Muscle of leg (tissue), 11 donors: ENCODE data around the gene CFD. TPM values are rescaled to one million over a fixed set of nuclear protein-coding genes. Genes with fewer than 3 reads are reported as not detected.

Source experiments
- DNase-seq: peaks from one replicate; pipeline ENCODE4 v3.0.0; 2013
- H3K27ac ChIP-seq: one replicate; pipeline ENCODE4 v1.5.1; 2013; ENCODE audit warnings: mild to moderate bottlenecking, low read length, control low read depth
- H3K27me3 ChIP-seq: one replicate; pipeline ENCODE4 v1.6.1; 2013; ENCODE audit warnings: low read length; ENCODE audit not compliant: control insufficient read depth, insufficient read depth
- H3K36me3 ChIP-seq: one replicate; pipeline ENCODE4 v1.6.1; 2013; ENCODE audit warnings: low read length; ENCODE audit not compliant: control insufficient read depth, insufficient read depth
- H3K4me1 ChIP-seq: one replicate; pipeline ENCODE4 v1.6.1; 2013; ENCODE audit warnings: low read length; ENCODE audit not compliant: control insufficient read depth, insufficient read depth
- H3K4me3 ChIP-seq: one replicate; pipeline ENCODE4 v1.5.1; 2013; ENCODE audit warnings: low read length, control low read depth
- H3K9me3 ChIP-seq: replicated peaks from 2 replicates; pipeline ENCODE4 v1.6.1; 2013; ENCODE audit warnings: low read depth, low read length; ENCODE audit not compliant: control insufficient read depth
- WGBS: methylation state at CpG from one replicate; pipeline ENCODE4 v1.1.5; 2013; ENCODE audit warnings: missing lambda C conversion rate; ENCODE audit not compliant: insufficient coverage; 5-methylcytosine and 5-hydroxymethylcytosine counted together
- polyA plus RNA-seq, 8 donors: library from polyadenylated mRNA; unstranded; fragments of 120-200 nt; gene quantifications; one replicate each; pipeline versions ENCODE4 v1.2.1 to v1.2.3, GENCODE V29; 2013; ENCODE audit warnings: inconsistent platforms in 1 of 8, low replicate concordance in 1 of 8; ENCODE audit not compliant: insufficient read length in 8 of 8, insufficient read depth in 1 of 8
- total RNA-seq: library from RNA; stranded (reverse); fragments of 120-200 nt; gene quantifications from one replicate; pipeline ENCODE4 v1.2.4, GENCODE V29; 2013

The CFD gene
- total and polyA plus RNA-seq, 9 donors = 1.1 to 8.7 (median 1.9) TPM

DNA sequence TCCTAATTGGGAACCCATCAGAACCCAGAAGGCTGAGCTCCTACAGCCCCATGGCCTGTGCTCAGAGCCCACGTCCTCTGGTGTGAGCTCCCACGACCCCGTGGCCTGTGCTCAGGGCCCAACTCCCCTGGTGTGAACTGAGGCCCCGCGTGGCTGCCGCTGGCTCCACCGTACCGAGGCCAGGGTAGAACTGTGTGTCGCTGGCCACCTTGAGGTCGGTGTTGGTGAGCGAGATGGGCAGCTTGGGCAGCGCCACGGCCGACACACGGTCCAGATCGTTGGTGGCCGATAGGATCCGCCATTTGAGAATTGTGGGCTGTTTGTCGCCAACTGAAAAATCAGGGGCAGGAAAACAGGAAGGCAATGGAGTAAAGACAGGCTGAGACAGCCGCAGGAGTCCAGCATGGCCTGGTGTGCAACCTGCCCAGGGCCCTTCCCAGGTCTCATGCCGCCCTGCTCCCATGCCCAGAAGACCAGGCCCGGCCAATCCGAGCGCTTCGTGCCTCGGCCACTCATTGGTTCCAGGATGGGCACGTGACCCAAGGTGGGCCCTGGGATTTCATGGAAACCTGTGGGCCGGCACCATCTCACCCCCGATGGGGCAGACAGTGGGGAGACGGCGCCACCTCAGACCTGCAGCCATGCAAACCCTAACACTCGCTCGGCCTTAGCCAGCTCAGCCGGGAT lies 22.1 kb downstream of the CFD start:
- WGBS = 96% methylated on average over 32 of the region's 34 CpGs

GRCh38 chr19:882871-883497 lies 23.5 kb downstream of the CFD start:
- no peak for DNase-seq
- 92% methylated on average over 7 of the region's 30 CpGs for WGBS

More for the DNA sequence above, 22.1 kb downstream of the CFD start:
- Histone ChIP-seq H3K9me3 (no peaks in the 10 kb centered on the region), H3K4me3 (no peak overlapping the region), H3K4me1 (no peaks in the 10 kb centered on the region), H3K27ac (no peak overlapping the region), H3K27me3 (no peaks in the 10 kb centered on the region), H3K36me3 (peaks cover 73% of the 10 kb centered on the region)
- DNase-seq = no peak

GRCh38 chr19:883661-884211 lies 24.3 kb downstream of the CFD start:
- 90% methylated on average over 21 of the region's 22 CpGs for whole genome bisulfite sequencing
- no peak for DNase-seq

More at GRCh38 chr19:882871-883497, 23.5 kb downstream of the CFD start:
- H3K4me3 ChIP-seq = no peak overlapping the region
- H3K36me3 ChIP-seq = peaks cover 79% of the 10 kb centered on the region
- no peaks in the 10 kb centered on the region for H3K27me3 ChIP-seq
- H3K9me3 ChIP-seq = no peaks in the 10 kb centered on the region
- no peak overlapping the region for H3K27ac ChIP-seq
- H3K4me1 ChIP-seq = no peaks in the 10 kb centered on the region

DNA sequence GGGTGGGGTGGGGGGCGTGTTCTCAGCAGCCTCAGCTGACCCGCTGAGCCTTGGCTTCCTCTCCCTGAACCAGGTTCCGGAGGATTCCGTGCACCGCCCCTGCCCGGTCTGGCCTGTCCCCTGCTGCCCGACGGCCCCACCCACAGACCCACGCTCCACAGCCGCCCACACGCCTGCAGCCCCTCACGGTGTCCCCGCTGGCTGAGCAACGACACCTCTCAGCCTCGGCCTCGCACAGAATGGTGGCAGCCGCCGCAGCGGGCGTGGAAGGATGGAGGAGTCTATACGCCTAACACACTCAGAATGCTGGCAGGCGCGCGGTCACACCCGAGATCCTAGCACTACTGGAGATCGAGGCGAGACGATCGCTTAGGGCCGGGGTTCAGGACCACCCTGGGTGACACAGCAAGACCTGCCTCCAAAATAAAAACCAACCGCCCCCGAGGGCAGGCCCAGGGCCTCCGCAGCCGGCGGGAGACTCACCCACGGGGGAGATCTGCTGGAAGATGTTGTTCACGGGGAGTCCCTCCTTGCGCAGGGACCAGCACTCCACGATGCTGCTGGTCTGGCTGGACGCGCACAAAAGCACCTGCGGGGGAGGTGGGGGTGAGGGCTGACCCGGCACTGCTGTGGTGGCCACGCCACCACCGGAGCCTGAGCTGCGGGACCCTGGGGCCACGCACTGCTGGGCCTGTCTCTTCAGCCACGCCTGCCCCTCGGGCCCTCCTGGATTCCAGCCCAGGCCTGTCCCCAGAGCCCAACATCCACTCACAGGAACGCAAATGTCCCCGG lies 25.2 kb downstream of the CFD start:
- Histone ChIP-seq H3K9me3 (no peaks in the 10 kb centered on the region), H3K27ac (no peak overlapping the region), H3K4me1 (no peaks in the 10 kb centered on the region), H3K27me3 (no peaks in the 10 kb centered on the region), H3K4me3 (no peak overlapping the region), H3K36me3 (peaks cover 87% of the 10 kb centered on the region)
- WGBS = 87% methylated on average over 46 of the region's 51 CpGs
- no peak for DNase-seq

More at GRCh38 chr19:883661-884211, 24.3 kb downstream of the CFD start:
- no peak overlapping the region for H3K4me3 ChIP-seq
- H3K4me1 ChIP-seq = no peaks in the 10 kb centered on the region
- H3K27ac ChIP-seq = no peak overlapping the region
- H3K9me3 ChIP-seq = no peaks in the 10 kb centered on the region
- no peaks in the 10 kb centered on the region for H3K27me3 ChIP-seq
- peaks cover 84% of the 10 kb centered on the region for H3K36me3 ChIP-seq

- no peak for DNase-seq
Observed at GRCh38 chr19:885536-886224, 26.2 kb downstream of the CFD start.

DNA sequence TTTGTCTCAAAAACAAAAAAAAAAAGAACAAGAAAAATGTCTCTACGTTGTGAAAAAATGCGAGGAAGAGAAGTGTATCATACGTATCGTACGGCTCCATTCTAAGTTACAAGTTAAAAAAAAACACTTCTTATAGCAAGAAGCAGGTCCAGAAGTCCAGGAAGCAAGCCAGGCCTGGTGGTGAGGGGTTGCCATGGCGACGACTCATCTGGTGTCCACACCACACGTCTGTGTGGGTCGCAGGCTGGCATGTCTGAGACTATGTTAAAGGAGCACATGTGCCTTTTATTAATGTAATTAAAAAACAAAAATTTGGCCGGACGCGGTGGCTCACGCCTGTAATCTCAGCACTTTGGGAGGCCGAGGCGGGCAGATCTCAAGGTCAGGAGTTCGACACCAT lies 27.6 kb downstream of the CFD start:
- WGBS = 20% methylated on average over 2 of the region's 16 CpGs
- no peaks in the 10 kb centered on the region for H3K27me3 ChIP-seq
- peaks cover 80% of the 10 kb centered on the region for H3K36me3 ChIP-seq
- DNase-seq = no peak
- no peak overlapping the region for H3K27ac ChIP-seq
- peaks cover 7% of the 10 kb centered on the region for H3K4me1 ChIP-seq
- no peak overlapping the region for H3K4me3 ChIP-seq
- no peaks in the 10 kb centered on the region for H3K9me3 ChIP-seq

More at GRCh38 chr19:885536-886224, 26.2 kb downstream of the CFD start:
- Histone ChIP-seq H3K36me3 (peaks cover 89% of the 10 kb centered on the region), H3K4me1 (no peaks in the 10 kb centered on the region), H3K27ac (no peak overlapping the region), H3K27me3 (no peaks in the 10 kb centered on the region), H3K9me3 (no peaks in the 10 kb centered on the region), H3K4me3 (no peak overlapping the region)
- 94% methylated on average over 64 of the region's 64 CpGs for WGBS

- WGBS = 91% methylated on average over 10 of the region's 10 CpGs
- H3K27me3 ChIP-seq = no peaks in the 10 kb centered on the region
Observed at GRCh38 chr19:887599-887998, 28.1 kb downstream of the CFD start.

DNA sequence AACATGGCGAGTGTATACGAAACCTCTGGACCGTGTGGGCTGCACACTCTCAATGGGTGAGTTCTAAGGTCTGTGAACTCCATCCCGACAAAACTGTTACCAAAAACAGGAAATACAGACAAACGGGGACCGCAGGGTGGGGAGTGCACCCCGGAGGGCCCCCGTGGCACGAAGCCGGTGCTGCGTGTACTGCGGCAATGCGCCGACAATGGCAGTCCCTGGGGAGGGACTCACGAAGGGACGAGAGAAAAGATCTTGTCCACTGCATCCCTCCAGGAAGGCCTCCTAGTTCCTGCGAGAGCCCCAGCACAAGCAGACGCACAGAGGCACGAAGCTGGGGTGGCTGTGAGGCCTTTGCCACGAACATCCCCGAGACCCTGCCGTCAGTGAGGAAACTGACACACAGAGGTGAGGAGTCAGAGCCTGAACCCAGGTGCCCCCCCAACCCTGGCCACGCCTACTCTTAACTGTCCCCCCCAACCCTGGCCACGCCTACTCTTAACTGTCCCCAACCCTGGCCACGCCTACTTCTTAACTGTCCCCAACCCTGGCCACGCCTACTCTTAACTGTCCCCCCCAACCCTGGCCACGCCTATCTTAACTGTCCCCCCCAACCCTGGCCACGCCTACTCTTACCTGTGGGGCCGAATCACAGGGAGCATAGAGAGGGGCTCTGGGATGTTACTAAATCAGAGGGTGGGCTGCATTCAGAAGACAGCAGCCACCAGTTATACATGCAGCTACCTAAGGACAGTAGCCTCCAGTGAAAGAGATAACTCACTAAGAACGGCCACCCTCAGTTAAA lies 29.3 kb downstream of the CFD start:
- 86% methylated on average over 25 of the region's 30 CpGs for WGBS
- Histone ChIP-seq H3K27ac (no peak overlapping the region), H3K9me3 (no peaks in the 10 kb centered on the region), H3K4me1 (peaks cover 10% of the 10 kb centered on the region), H3K27me3 (no peaks in the 10 kb centered on the region), H3K36me3 (peaks cover 64% of the 10 kb centered on the region), H3K4me3 (no peak overlapping the region)
- no peak for DNase-seq

More at GRCh38 chr19:887599-887998, 28.1 kb downstream of the CFD start:
- Histone ChIP-seq H3K4me1 (peaks cover 10% of the 10 kb centered on the region), H3K36me3 (peaks cover 75% of the 10 kb centered on the region), H3K9me3 (no peaks in the 10 kb centered on the region), H3K27ac (no peak overlapping the region), H3K4me3 (no peak overlapping the region)
- no peak for DNase-seq

DNA sequence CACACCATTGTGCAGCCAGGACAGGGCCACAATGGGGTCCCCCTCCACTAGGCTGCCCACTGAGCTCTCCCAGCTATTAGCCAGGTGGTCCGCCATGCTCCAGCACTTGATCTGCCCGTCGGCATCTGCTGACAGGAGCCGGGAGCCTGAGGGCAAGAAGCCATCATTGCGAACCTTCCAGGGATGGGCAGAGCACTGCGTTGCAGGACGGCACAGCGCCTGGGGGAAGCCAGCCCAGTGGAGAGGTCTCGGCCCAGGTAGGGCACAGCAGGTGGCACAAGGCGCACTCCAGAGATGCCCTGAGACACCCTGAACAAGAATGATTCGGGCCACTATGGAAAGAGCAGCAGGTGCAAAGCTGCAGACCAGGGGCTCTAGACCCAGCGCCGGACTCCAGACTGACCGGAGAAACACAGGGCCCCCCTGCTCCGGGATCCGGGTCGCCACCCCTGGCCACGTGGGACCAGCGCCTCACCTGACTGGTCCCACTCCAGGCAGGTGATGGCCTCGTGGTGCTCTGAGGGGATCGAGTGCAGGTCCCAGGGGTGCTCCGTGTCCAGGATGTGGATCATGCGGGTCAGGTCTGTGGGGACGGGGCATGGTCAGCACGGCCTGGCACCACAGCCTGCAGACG lies 30.3 kb downstream of the CFD start:
- 90% methylated on average over 26 of the region's 26 CpGs for WGBS
- peaks cover 55% of the 10 kb centered on the region for H3K36me3 ChIP-seq
- no peak for DNase-seq

More for the DNA sequence above, 30.3 kb downstream of the CFD start:
- H3K27ac ChIP-seq = no peak overlapping the region
- H3K4me3 ChIP-seq = no peak overlapping the region
- H3K27me3 ChIP-seq = no peaks in the 10 kb centered on the region
- H3K4me1 ChIP-seq = peaks cover 10% of the 10 kb centered on the region
- no peaks in the 10 kb centered on the region for H3K9me3 ChIP-seq
